ENCODE results near the gene PUSL1.

The PUSL1 gene

GRCh38 chr1:1296070-1297061 lies 12.0 kb upstream of the PUSL1 start:
- no peak for DNase-seq

GRCh38 chr1:1297802-1298424 lies 10.5 kb upstream of the PUSL1 start:
- DNase-seq = no peak

- peak; percentile 28 to 33 for DNase-seq
Measured at GRCh38 chr1:1298861-1299685, 9.3 kb upstream of the PUSL1 start.

GRCh38 chr1:1299686-1300351 lies 8.6 kb upstream of the PUSL1 start:
- DNase-seq = peak in 1 of 2 experiments; percentile 12

- DNase-seq = no peak
Measured at GRCh38 chr1:1300352-1300739, 8.1 kb upstream of the PUSL1 start.

GRCh38 chr1:1302006-1302430 lies 6.4 kb upstream of the PUSL1 start:
- peak in 1 of 2 experiments; percentile 17 for DNase-seq

GRCh38 chr1:1302951-1303509 lies 5.4 kb upstream of the PUSL1 start:
- no peak for DNase-seq

GRCh38 chr1:1303736-1304135 lies 4.7 kb upstream of the PUSL1 start:
- DNase-seq = no peak

- no peak for DNase-seq
Measured at GRCh38 chr1:1304331-1305299, 3.8 kb upstream of the PUSL1 start.

GRCh38 chr1:1305300-1306069 lies 2.9 kb upstream of the PUSL1 start:
- peak; percentile 68 to 77 for DNase-seq

GRCh38 chr1:1306070-1306660 lies 2.2 kb upstream of the PUSL1 start:
- DNase-seq = no peak

GRCh38 chr1:1306661-1307260 lies 1.6 kb upstream of the PUSL1 start:
- DNase-seq = no peak

GRCh38 chr1:1307261-1307922 lies 1.0 kb upstream of the PUSL1 start:
- DNase-seq = no peak

GRCh38 chr1:1308756-1309250 lies 406 bp downstream of the PUSL1 start:
- no peak for DNase-seq

GRCh38 chr1:1309251-1310108 lies 1.1 kb downstream of the PUSL1 start:
- DNase-seq = no peak

- no peak for DNase-seq
Measured at GRCh38 chr1:1310109-1310385, 1.6 kb downstream of the PUSL1 start.

- no peak for DNase-seq
Measured at GRCh38 chr1:1310476-1311053, 2.2 kb downstream of the PUSL1 start.
